ENCODE data around the gene SOD2.

DNA sequence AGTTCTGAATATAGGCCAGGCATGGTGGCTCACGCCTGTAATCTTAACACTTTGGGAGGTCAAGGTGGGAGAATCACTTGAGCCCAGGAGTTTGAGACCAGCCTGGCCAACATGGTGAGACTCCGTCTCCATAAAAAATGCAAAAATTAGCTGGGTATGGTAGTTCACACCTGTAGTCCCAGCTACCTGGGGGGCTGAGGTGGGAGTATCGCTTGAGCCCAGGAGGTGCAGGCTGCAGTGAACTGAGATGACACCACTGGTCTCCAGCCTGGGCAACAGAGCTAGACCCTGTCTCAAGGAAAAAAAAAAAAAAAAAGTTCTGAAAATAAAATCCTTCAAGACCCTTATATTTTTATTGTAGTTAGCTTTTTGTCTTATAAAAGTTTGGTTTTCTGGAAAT lies 22.6 kb upstream of the SOD2 start:
- TF ChIP-seq, protein P1, sequence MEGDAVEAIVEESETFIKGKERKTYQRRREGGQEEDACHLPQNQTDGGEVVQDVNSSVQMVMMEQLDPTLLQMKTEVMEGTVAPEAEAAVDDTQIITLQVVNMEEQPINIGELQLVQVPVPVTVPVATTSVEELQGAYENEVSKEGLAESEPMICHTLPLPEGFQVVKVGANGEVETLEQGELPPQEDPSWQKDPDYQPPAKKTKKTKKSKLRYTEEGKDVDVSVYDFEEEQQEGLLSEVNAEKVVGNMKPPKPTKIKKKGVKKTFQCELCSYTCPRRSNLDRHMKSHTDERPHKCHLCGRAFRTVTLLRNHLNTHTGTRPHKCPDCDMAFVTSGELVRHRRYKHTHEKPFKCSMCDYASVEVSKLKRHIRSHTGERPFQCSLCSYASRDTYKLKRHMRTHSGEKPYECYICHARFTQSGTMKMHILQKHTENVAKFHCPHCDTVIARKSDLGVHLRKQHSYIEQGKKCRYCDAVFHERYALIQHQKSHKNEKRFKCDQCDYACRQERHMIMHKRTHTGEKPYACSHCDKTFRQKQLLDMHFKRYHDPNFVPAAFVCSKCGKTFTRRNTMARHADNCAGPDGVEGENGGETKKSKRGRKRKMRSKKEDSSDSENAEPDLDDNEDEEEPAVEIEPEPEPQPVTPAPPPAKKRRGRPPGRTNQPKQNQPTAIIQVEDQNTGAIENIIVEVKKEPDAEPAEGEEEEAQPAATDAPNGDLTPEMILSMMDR (IDR thresholded peaks at IDR 0.05) = no peak
- no peak for TF ChIP-seq POLR2AphosphoS5 (IDR thresholded peaks at IDR 0.05)
- no peak for TF ChIP-seq EP300 (IDR thresholded peaks at IDR 0.05)
- no peak for TF ChIP-seq POLR2A (IDR thresholded peaks at IDR 0.05)
